Lung (tissue), 12 donors: ENCODE measurements around the gene MBP. TPM values are rescaled to one million over a fixed set of nuclear protein-coding genes. Genes with fewer than 3 reads are reported as not detected.
A peak's percentile ranks its signal among the peaks of the same experiment; 100 is the strongest.

Experiments
- ATAC-seq: fragments of 200-7000 bp; cut with Tn5 transposase; one replicate; pipeline ENCODE4 v1.9.1; 2020; ENCODE audit warnings: moderate number of reproducible peaks; ENCODE audit not compliant: insufficient read depth, low FRiP score
- DNase-seq, 3 donors: peaks; one replicate each; pipeline ENCODE4 v3.0.0-alpha.2; 2013 to 2017
- H3K27ac ChIP-seq, 2 donors: one replicate each; pipeline ENCODE4 v1.5.1; 2013; ENCODE audit warnings: mild to moderate bottlenecking in 2 of 2, moderate library complexity in 2 of 2, control low read depth in 1 of 2, inconsistent platforms in 1 of 2, low read depth in 1 of 2, low read length in 1 of 2
- H3K27me3 ChIP-seq, 3 donors: one replicate each; pipeline ENCODE4 v1.5.1; 2013; ENCODE audit warnings: low read length in 2 of 3; ENCODE audit not compliant: control insufficient read depth in 3 of 3, insufficient read depth in 3 of 3
- H3K36me3 ChIP-seq, 4 donors: one replicate each; pipeline ENCODE4 v1.5.1; 2013; ENCODE audit warnings: low read length in 4 of 4, mild to moderate bottlenecking in 1 of 4, moderate library complexity in 1 of 4; ENCODE audit not compliant: control insufficient read depth in 4 of 4, insufficient read depth in 4 of 4
- H3K4me1 ChIP-seq, 5 donors: one replicate each; pipeline ENCODE4 v1.5.1; 2013; ENCODE audit warnings: low read length in 5 of 5, mild to moderate bottlenecking in 2 of 5, moderate library complexity in 1 of 5; ENCODE audit not compliant: control insufficient read depth in 5 of 5, insufficient read depth in 5 of 5
- H3K4me3 ChIP-seq: one replicate; pipeline ENCODE4 v1.5.1; 2013; ENCODE audit warnings: mild to moderate bottlenecking, control low read depth, moderate library complexity
- H3K9ac ChIP-seq, 2 donors: one replicate each; pipeline ENCODE4 v1.5.1; 2013; ENCODE audit warnings: low read length in 2 of 2, control low read depth in 1 of 2; ENCODE audit not compliant: insufficient read depth in 1 of 2
- H3K9me3 ChIP-seq, 4 donors: one replicate each; pipeline ENCODE4 v1.5.1; 2013; ENCODE audit warnings: low read length in 3 of 4, mild to moderate bottlenecking in 1 of 4, moderate library complexity in 1 of 4; ENCODE audit not compliant: control insufficient read depth in 4 of 4, insufficient read depth in 3 of 4
- CTCF ChIP-seq: IDR thresholded peaks from 2 replicates; pipeline ENCODE4 v1.5.1; 2012; ENCODE audit warnings: mild to moderate bottlenecking; ENCODE audit errors: control extremely low read depth, extremely low read depth
- WGBS, 2 donors: extraction: QIAGEN DNeasy Blood & Tissue Kit; methylation state at CpG; one replicate each; pipeline ENCODE4 v1.1.7; 2013; 5-methylcytosine and 5-hydroxymethylcytosine counted together
- polyA plus RNA-seq, 2 donors: library from polyadenylated mRNA; stranded (reverse); fragments of 200-250 nt; gene quantifications; one replicate each; pipeline ENCODE4 v1.2.1, GENCODE V29; 2013
- total RNA-seq, 2 donors: library from RNA; depleted of rRNA in 1 of 2; stranded (reverse); fragments of >200 nt in 1 of 2; gene quantifications; one replicate each; pipeline ENCODE4 v1.2.1, GENCODE V29; 2014 to 2021
- donor health status: control.
- donor health status: control.
- donor health status: Bipolar disorder and iron deficiency.
- donor health status: healthy.
- donor health status: DM: yes; HTN: yes; CAD: no.

Gene MBP
- total and polyA plus RNA-seq, 4 donors, result 15.6 to 64.1 (median 30.9) TPM

- Histone ChIP-seq H3K4me1 (peaks cover 0 to 13% (median 2%) of the 10 kb centered on the region in 5 donors), H3K9ac (no peak overlapping the region), H3K27me3 (peaks cover 0 to 33% (median 32%) of the 10 kb centered on the region in 3 donors), H3K27ac (no peak overlapping the region), H3K4me3 (no peak overlapping the region), H3K36me3 (no peaks in the 10 kb centered on the region), H3K9me3 (no peaks in the 10 kb centered on the region)
- no peak for TF ChIP-seq CTCF
- DNase-seq, result no peak
- 77 to 82% methylated on average over 4 of the region's 4 CpGs for WGBS, 2 donors
- no peak for ATAC-seq
Observed at GRCh38 chr18:77134611-77135010, 2.0 kb upstream of the MBP start.

GRCh38 chr18:77133835-77134496, 1.4 kb upstream of the MBP start:
- H3K36me3 ChIP-seq, result no peaks in the 10 kb centered on the region
- WGBS, 2 donors, result 23 to 34% methylated on average over 12 of the region's 12 CpGs
- H3K4me3 ChIP-seq, result no peak overlapping the region
- H3K4me1 ChIP-seq, result peaks cover 0 to 17% (median 2%) of the 10 kb centered on the region in 5 donors
- no peaks in the 10 kb centered on the region for H3K9me3 ChIP-seq
- H3K9ac ChIP-seq, result no peak overlapping the region
- DNase-seq (peak in 1 of 3 donors; percentile 26), ATAC-seq (no peak)
- H3K27me3 ChIP-seq, result peaks cover 0 to 40% (median 39%) of the 10 kb centered on the region in 3 donors
- TF ChIP-seq CTCF, result no peak
- peak overlapping the region in 1 of 2 donors; percentile 30 for H3K27ac ChIP-seq

- 30% methylated on average over 43 to 44 of the region's 44 CpGs for WGBS, 2 donors
- peaks cover 0 to 46% (median 43%) of the 10 kb centered on the region in 3 donors for H3K27me3 ChIP-seq
- DNase-seq, result no peak
- H3K36me3 ChIP-seq, result no peaks in the 10 kb centered on the region
- peaks cover 0 to 17% (median 2%) of the 10 kb centered on the region in 5 donors for H3K4me1 ChIP-seq
- TF ChIP-seq CTCF, result no peak
- H3K4me3 ChIP-seq, result peak overlapping the region; percentile 55
- peak; percentile 42 for ATAC-seq
- no peaks in the 10 kb centered on the region for H3K9me3 ChIP-seq
- no peak overlapping the region for H3K9ac ChIP-seq
- peak overlapping the region; percentile 87 to 97 for H3K27ac ChIP-seq
Observed at GRCh38 chr18:77133051-77133834, 660 bp upstream of the MBP start.
